ENCODE measurements around the gene SRD5A1. TPM values are rescaled to one million over a fixed set of nuclear protein-coding genes. Genes with fewer than 3 reads are reported as not detected.

SRD5A1 gene
- total RNA-seq, 1 donor from 2014 or later, result 16.6 TPM

DNA sequence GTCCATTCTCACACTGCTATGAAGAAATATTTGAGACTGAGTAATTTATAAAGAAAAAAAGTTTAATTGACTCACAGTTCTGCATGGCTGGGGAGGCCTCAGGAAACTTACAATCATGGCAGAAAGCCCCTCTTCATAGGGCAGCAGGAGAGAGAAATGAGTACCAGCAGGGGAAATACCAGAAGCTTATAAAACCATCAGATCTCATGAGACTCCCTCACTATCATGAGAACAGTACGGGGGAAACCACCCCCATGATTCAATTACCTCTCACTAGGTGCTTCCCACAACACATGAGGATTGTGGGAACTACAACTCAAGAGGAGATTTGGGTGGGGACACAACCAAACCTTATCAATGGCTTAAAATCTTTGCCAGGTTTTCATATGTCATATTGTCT, 59.7 kb downstream of the SRD5A1 start:
- Mint-ChIP-seq H3K27me3 (peaks cover 49% of the 10 kb centered on the region), H3K36me3 (ENCODE audit: low read depth) (no peaks in the 10 kb centered on the region), H3K27ac (no peak overlapping the region), H3K9me3 (peaks cover 3% of the 10 kb centered on the region), H3K4me1 (no peaks in the 10 kb centered on the region), H3K4me3 (no peak overlapping the region)
- DNase-seq, result peak; percentile 35
- intact Hi-C loops (cut with micrococcal nuclease), result no loop called here

DNA sequence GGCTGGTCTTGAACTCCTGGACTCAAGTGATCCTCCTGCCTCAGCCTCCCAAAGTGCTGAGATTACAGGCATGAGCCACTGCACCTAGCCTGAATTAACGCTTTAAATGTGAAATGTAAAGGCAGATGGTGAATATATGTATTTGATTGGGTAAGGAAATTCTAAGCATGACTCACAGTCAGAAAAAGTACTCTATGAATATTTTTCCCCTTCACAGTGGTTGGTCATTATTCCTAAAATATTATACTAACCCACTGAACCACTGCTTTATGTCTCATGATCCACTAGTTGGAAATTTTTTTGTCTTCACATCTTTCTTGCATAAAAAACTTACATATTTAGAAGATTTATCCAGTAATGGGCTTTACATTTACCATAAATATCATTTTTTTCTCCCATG, 65.5 kb downstream of the SRD5A1 start:
- intact Hi-C loops (cut with micrococcal nuclease), result no loop called here
- no peak for DNase-seq
- Mint-ChIP-seq H3K27me3 (peaks cover 52% of the 10 kb centered on the region), H3K36me3 (ENCODE audit: low read depth) (no peaks in the 10 kb centered on the region), H3K27ac (no peak overlapping the region), H3K9me3 (peaks cover 3% of the 10 kb centered on the region), H3K4me1 (no peaks in the 10 kb centered on the region), H3K4me3 (no peak overlapping the region)

DNA sequence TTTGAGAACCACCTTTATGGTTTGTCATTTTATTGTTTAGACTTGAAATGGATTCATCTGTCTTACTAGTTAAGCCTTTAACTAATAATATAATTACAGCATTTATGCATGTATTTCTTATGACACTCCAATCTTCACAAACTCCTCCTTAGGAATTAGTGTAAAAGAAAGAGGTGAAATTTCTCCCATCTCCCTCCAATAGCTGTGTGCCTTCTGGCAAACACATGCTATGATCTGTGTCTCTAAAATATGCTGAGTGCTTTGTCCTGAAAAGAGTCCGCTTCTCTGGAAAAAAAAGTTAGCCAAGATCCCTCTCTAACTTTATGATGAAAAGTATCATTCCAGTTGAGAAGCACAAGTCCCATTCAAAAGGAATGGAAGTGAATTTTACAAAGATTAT, 66.1 kb downstream of the SRD5A1 start:
- no peak for DNase-seq
- no peak overlapping the region for H3K27ac Mint-ChIP-seq
- H3K4me3 Mint-ChIP-seq, result no peak overlapping the region
- intact Hi-C loops (cut with micrococcal nuclease), result no loop called here
- H3K9me3 Mint-ChIP-seq, result peaks cover 3% of the 10 kb centered on the region
- no peaks in the 10 kb centered on the region for H3K36me3 Mint-ChIP-seq (ENCODE audit: low read depth)
- no peaks in the 10 kb centered on the region for H3K4me1 Mint-ChIP-seq
- peaks cover 49% of the 10 kb centered on the region for H3K27me3 Mint-ChIP-seq

DNA sequence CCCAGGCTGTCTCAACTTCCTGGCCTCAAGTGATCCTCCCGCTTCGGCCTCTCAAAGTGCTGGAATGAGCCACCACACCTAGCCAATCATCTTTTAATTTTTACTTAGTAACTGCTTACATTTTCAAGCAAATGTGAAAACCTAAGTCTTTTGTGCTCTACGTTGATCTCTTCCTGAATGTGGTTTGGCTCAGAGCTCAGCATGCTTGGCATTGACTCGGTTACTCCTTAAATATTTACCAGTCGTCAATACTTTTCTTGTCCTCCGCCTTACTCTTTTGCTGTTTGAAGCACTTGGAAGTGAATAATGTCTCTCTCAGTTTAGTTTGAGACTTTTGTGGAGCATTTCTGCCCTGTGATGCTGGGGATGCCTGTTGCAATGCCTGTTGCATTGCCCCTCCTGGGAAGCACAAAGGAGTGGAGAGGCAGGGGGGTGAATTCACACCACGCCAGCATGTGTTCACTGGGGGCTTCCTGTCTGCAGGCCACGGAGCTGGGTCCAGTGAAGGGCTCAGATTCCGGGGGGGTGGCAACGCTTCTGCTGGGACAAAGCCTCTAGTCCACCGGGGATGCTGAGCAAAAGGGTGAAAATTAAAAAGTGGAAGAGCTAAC, 66.9 kb downstream of the SRD5A1 start:
- Mint-ChIP-seq H3K9me3 (peaks cover 3% of the 10 kb centered on the region), H3K36me3 (ENCODE audit: low read depth) (no peaks in the 10 kb centered on the region), H3K4me3 (no peak overlapping the region), H3K27ac (no peak overlapping the region), H3K4me1 (peaks cover 5% of the 10 kb centered on the region), H3K27me3 (peaks cover 45% of the 10 kb centered on the region)
- intact Hi-C loops (cut with micrococcal nuclease), result no loop called here
- DNase-seq, result peak; percentile 42

GRCh38 chr5:6700685-6701355, 67.6 kb downstream of the SRD5A1 start:
- no peaks in the 10 kb centered on the region for H3K36me3 Mint-ChIP-seq (ENCODE audit: low read depth)
- H3K4me1 Mint-ChIP-seq, result peaks cover 6% of the 10 kb centered on the region
- no peak overlapping the region for H3K27ac Mint-ChIP-seq
- intact Hi-C loops (cut with micrococcal nuclease), result no loop called here
- H3K27me3 Mint-ChIP-seq, result peaks cover 42% of the 10 kb centered on the region
- DNase-seq, result peak; percentile 46
- H3K9me3 Mint-ChIP-seq, result no peaks in the 10 kb centered on the region
- H3K4me3 Mint-ChIP-seq, result no peak overlapping the region

- H3K27me3 Mint-ChIP-seq, result peaks cover 38% of the 10 kb centered on the region
- DNase-seq, result peak; percentile 45
- H3K4me1 Mint-ChIP-seq, result peaks cover 11% of the 10 kb centered on the region
- intact Hi-C loops (cut with micrococcal nuclease), result no loop called here
- H3K36me3 Mint-ChIP-seq (ENCODE audit: low read depth), result no peaks in the 10 kb centered on the region
- H3K4me3 Mint-ChIP-seq, result no peak overlapping the region
- no peaks in the 10 kb centered on the region for H3K9me3 Mint-ChIP-seq
- H3K27ac Mint-ChIP-seq, result peak overlapping the region; percentile 48
Measured at GRCh38 chr5:6701491-6701890, 68.3 kb downstream of the SRD5A1 start.

GRCh38 chr5:6702633-6703032, 69.4 kb downstream of the SRD5A1 start:
- intact Hi-C loops (cut with micrococcal nuclease), result no loop called here
- H3K4me1 Mint-ChIP-seq, result peaks cover 11% of the 10 kb centered on the region
- DNase-seq, result peak; percentile 20
- H3K27ac Mint-ChIP-seq, result no peak overlapping the region
- peaks cover 28% of the 10 kb centered on the region for H3K27me3 Mint-ChIP-seq
- H3K4me3 Mint-ChIP-seq, result no peak overlapping the region
- no peaks in the 10 kb centered on the region for H3K9me3 Mint-ChIP-seq
- H3K36me3 Mint-ChIP-seq (ENCODE audit: low read depth), result no peaks in the 10 kb centered on the region

DNA sequence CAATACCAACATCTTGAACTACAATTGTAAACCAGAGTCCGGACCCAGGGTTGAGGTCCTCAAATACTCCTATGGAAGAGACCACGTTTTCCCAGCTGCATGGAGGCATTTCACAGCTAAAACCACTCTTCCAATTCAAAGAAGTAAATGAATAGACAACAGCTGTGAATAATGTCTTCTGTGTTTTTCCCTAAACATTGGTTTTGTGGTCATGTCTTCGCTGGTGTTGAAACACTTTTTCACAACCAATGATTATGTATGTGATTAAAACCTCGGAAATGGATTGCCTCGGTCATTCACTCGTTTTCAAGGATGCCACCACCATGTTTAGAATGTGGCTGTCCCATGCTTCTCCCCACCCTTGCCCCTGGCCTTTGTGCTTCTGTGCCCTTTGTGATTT, 70.6 kb downstream of the SRD5A1 start:
- Mint-ChIP-seq H3K9me3 (no peaks in the 10 kb centered on the region), H3K4me3 (no peak overlapping the region), H3K4me1 (peaks cover 11% of the 10 kb centered on the region), H3K27me3 (peaks cover 20% of the 10 kb centered on the region), H3K27ac (no peak overlapping the region), H3K36me3 (ENCODE audit: low read depth) (no peaks in the 10 kb centered on the region)
- no peak for DNase-seq
- intact Hi-C loops (cut with micrococcal nuclease), result no loop called here

- Mint-ChIP-seq H3K4me3 (no peak overlapping the region), H3K27me3 (peaks cover 15% of the 10 kb centered on the region), H3K9me3 (no peaks in the 10 kb centered on the region), H3K27ac (no peak overlapping the region), H3K4me1 (peaks cover 11% of the 10 kb centered on the region), H3K36me3 (ENCODE audit: low read depth) (no peaks in the 10 kb centered on the region)
- DNase-seq, result peak; percentile 50
- intact Hi-C loops (cut with micrococcal nuclease), result no loop called here
Measured at GRCh38 chr5:6704361-6704851, 71.2 kb downstream of the SRD5A1 start.

DNA sequence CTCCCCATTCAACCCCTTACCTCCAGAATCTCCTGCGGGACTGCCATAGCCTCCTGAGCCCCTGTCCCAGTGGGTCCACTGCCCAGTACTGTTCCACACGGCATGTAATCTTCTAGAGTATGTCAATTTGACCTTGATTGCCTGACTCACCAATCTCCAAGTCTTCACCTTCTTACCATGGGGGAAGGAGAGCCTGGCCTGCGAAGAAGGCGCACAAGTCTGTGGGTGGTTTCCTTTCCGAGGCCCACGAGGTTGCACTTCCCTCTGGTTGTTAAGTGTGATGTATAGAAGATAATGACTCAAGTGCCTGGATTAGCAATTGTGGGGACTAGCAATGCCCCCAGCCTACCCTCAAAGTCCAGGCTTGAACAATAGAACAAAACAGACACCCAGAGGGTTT, 71.8 kb downstream of the SRD5A1 start:
- peak; percentile 52 for DNase-seq
- H3K27ac Mint-ChIP-seq, result peak overlapping the region; percentile 31
- intact Hi-C loops (cut with micrococcal nuclease), result no loop called here

DNA sequence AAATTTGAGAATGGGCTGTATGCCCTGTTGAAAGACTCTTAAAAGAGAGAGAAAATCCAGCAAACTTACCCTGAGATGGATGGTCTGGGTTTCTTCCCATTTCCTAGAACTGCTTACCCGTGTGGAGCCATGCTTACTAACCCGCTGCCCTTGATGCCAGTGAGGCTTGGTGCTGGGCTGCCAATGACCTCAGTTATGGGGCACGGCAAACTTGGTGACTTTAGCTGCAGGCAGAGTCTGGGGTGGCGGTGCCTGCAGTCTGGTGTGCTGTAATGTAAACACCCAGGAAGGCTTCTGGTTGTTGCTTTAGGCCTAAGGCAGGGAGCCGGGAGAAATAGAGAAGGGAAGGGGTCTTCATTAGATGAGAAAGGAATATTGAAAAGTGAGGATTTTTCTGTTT, 72.7 kb downstream of the SRD5A1 start:
- intact Hi-C loops (cut with micrococcal nuclease), result no loop called here
- DNase-seq, result peak; percentile 51
- Mint-ChIP-seq H3K27ac (no peak overlapping the region), H3K9me3 (no peaks in the 10 kb centered on the region), H3K4me3 (no peak overlapping the region), H3K27me3 (peaks cover 5% of the 10 kb centered on the region), H3K4me1 (peaks cover 14% of the 10 kb centered on the region), H3K36me3 (ENCODE audit: low read depth) (no peaks in the 10 kb centered on the region)

More for the DNA sequence above, 71.8 kb downstream of the SRD5A1 start:
- Mint-ChIP-seq H3K27me3 (peaks cover 12% of the 10 kb centered on the region), H3K4me1 (peaks cover 11% of the 10 kb centered on the region), H3K9me3 (no peaks in the 10 kb centered on the region), H3K36me3 (ENCODE audit: low read depth) (no peaks in the 10 kb centered on the region), H3K4me3 (no peak overlapping the region)

DNA sequence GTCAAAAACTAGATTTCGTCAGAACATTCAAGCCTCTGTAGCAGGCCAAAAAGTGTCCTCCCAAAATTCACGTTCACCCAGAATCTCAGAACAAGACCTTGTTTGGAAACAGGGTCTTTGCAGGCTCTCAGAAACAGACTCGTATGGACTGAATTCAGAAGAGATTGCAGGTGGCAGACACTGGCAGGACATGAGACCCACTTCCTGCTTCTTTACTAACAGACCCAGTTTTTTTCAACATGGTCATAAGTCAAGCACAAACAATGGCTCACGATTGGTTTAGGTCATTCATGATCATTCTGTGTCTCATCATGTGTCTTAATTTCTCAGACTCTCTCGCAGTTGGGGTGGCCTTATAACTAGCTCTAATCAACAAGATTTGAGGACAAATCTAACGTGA, 74.6 kb downstream of the SRD5A1 start:
- no peak overlapping the region for H3K27ac Mint-ChIP-seq
- no peaks in the 10 kb centered on the region for H3K36me3 Mint-ChIP-seq (ENCODE audit: low read depth)
- H3K4me1 Mint-ChIP-seq, result peaks cover 25% of the 10 kb centered on the region
- no peak for DNase-seq
- no peaks in the 10 kb centered on the region for H3K9me3 Mint-ChIP-seq
- no peaks in the 10 kb centered on the region for H3K27me3 Mint-ChIP-seq
- H3K4me3 Mint-ChIP-seq, result no peak overlapping the region
- intact Hi-C loops (cut with micrococcal nuclease), result no loop called here

GRCh38 chr5:6708814-6709213, 75.6 kb downstream of the SRD5A1 start:
- intact Hi-C loops (cut with micrococcal nuclease), result no loop called here
- Mint-ChIP-seq H3K4me3 (no peak overlapping the region), H3K9me3 (no peaks in the 10 kb centered on the region), H3K4me1 (peaks cover 25% of the 10 kb centered on the region), H3K27me3 (no peaks in the 10 kb centered on the region), H3K36me3 (ENCODE audit: low read depth) (no peaks in the 10 kb centered on the region), H3K27ac (no peak overlapping the region)
- DNase-seq, result peak; percentile 54

GRCh38 chr5:6710070-6710469, 76.8 kb downstream of the SRD5A1 start:
- Mint-ChIP-seq H3K4me1 (peaks cover 21% of the 10 kb centered on the region), H3K4me3 (no peak overlapping the region), H3K9me3 (no peaks in the 10 kb centered on the region), H3K27me3 (no peaks in the 10 kb centered on the region), H3K36me3 (ENCODE audit: low read depth) (no peaks in the 10 kb centered on the region), H3K27ac (no peak overlapping the region)
- DNase-seq, result no peak
- intact Hi-C loops (cut with micrococcal nuclease), result loop anchor here (5.0 to 10.0 kb wide), 2 partner anchors 1157 to 1215 kb away; partner anchors contain the start of genes FASTKD3 and MTRR
